ENCODE measurements around the gene EVI2A. TPM values are rescaled to one million over a fixed set of nuclear protein-coding genes. Genes with fewer than 3 reads are reported as not detected.

Gene EVI2A
- total RNA-seq, 6 experiments from 2014 or later = 0.26 to 5.5 (median 2.4) TPM

- WGBS (ENCODE audit: insufficient coverage, low coverage, low lambda C conversion rate, missing lambda C conversion rate) = 100% methylated on average over 1 of the region's 2 CpGs
- no peak for TF ChIP-seq CTCF (IDR thresholded peaks at IDR 0.05)
- Histone ChIP-seq H3K36me3 (no peaks in the 10 kb centered on the region), H3K9me3 (no peaks in the 10 kb centered on the region), H3K4me1 (no peaks in the 10 kb centered on the region), H3K27me3 (no peaks in the 10 kb centered on the region), H3K27ac (no peak overlapping the region), H3K4me3 (no peak overlapping the region)
- DNase-seq = no peak
- intact Hi-C loops (cut with DNase I) = no loop called here
- ATAC-seq = no peak
These were observed 25.3 kb downstream of the EVI2A start for GRCh38 chr17:31296142-31296541.

DNA sequence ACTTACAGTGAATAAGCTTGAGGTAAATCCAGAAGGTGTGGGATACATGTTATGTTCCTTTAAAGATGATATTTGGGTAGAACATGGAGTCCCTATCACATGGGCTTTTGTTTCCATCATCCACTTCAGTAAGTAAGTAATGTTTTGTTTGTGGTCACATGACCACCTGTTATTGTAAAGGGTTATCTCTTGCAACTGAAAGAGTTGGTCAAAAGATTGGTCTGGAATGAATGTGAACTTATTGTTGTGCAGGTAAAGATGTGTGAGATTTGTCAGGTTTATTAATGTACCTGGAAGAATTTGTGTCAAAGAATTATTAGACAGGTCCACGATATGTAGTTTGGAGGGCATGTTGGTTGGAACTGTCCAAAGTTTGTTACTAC, 25.9 kb downstream of the EVI2A start:
- intact Hi-C loops (cut with DNase I) = no loop called here

DNA sequence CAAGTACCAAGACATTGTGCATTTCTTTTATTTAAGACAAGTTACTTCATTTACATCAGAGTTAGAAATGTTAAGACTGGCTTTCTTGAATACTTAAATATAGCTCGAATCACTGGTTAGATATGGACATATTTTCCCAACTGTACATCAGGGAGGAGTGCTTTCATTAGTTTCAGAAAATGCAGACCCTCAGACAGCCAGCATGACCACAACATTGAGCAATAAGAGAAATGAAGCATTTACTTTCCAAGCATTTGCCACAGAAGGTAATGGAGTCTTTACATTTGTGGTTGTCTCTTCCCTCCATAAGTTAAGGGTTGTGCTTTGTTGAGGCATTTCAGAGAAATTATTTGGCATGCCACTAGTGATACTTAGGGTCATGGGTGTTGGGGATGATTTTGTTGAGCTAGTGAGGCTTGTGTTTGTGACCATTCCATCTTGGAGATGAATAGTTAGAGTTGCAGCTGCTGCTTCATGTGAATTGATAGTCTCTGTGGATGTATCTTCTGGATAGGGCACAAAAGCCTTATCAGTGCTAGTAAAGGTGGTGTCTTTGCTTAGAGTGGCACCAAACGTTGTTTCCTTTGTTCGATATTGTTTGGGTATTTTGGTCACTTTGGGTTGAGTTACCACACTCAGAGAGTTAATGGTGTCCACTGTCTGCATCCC, 26.5 kb downstream of the EVI2A start:
- intact Hi-C loops (cut with DNase I) = no loop called here
- ATAC-seq = no peak
- Histone ChIP-seq H3K9me3 (no peaks in the 10 kb centered on the region), H3K27ac (no peak overlapping the region), H3K4me1 (no peaks in the 10 kb centered on the region), H3K27me3 (no peaks in the 10 kb centered on the region), H3K4me3 (no peak overlapping the region), H3K36me3 (no peaks in the 10 kb centered on the region)
- no peak for DNase-seq
- TF ChIP-seq POLR2A (IDR thresholded peaks at IDR 0.05) (no peak), CTCF (IDR thresholded peaks at IDR 0.05) (no peak)
- WGBS (ENCODE audit: insufficient coverage, low coverage, low lambda C conversion rate, missing lambda C conversion rate) = 83% methylated on average over 3 of the region's 3 CpGs

More for the DNA sequence above, 25.9 kb downstream of the EVI2A start:
- DNase-seq = no peak
- ATAC-seq = no peak
- TF ChIP-seq CTCF (IDR thresholded peaks at IDR 0.05) (no peak), POLR2A (IDR thresholded peaks at IDR 0.05) (no peak)
- no peak overlapping the region for H3K27ac ChIP-seq
- 86% methylated on average over 1 of the region's 1 CpG for WGBS (ENCODE audit: insufficient coverage, low coverage, low lambda C conversion rate, missing lambda C conversion rate)
- no peaks in the 10 kb centered on the region for H3K27me3 ChIP-seq
- H3K4me1 ChIP-seq = no peaks in the 10 kb centered on the region
- no peaks in the 10 kb centered on the region for H3K9me3 ChIP-seq
- H3K36me3 ChIP-seq = no peaks in the 10 kb centered on the region
- H3K4me3 ChIP-seq = no peak overlapping the region

GRCh38 chr17:31294231-31294630, 27.2 kb downstream of the EVI2A start:
- intact Hi-C loops (cut with DNase I) = no loop called here
- Histone ChIP-seq H3K4me3 (no peak overlapping the region), H3K27me3 (no peaks in the 10 kb centered on the region), H3K9me3 (no peaks in the 10 kb centered on the region), H3K27ac (no peak overlapping the region), H3K4me1 (no peaks in the 10 kb centered on the region), H3K36me3 (no peaks in the 10 kb centered on the region)
- TF ChIP-seq CTCF (IDR thresholded peaks at IDR 0.05) = no peak
- no peak for TF ChIP-seq POLR2A (IDR thresholded peaks at IDR 0.05)
- 94% methylated on average over 3 of the region's 3 CpGs for WGBS (ENCODE audit: insufficient coverage, low coverage, low lambda C conversion rate, missing lambda C conversion rate)
- DNase-seq = no peak
- no peak for ATAC-seq

DNA sequence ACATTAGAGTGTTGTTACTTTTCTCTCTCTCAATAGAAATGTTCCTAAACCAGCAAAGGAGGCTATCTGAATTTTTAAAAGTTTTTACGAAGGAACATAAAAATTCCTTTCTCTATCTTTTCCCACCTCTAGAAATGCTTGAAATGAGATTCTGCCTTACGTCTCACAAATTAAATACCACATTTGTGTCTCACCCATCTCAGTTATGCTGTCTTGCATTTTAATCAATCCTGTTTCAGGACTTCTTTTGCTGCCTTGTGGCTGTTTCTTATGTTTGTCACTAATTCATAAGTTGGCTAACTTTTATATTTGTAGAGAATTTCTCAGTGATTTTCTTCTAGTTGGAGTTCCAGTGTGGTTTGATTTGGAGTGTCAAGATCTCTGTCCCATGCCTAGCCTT, 27.8 kb downstream of the EVI2A start:
- DNase-seq (no peak), ATAC-seq (no peak)
- Histone ChIP-seq H3K27ac (no peak overlapping the region), H3K4me3 (no peak overlapping the region), H3K27me3 (no peaks in the 10 kb centered on the region), H3K9me3 (no peaks in the 10 kb centered on the region), H3K36me3 (no peaks in the 10 kb centered on the region), H3K4me1 (no peaks in the 10 kb centered on the region)
- TF ChIP-seq POLR2A (IDR thresholded peaks at IDR 0.05) = no peak
- no peak for TF ChIP-seq CTCF (IDR thresholded peaks at IDR 0.05)
- WGBS (ENCODE audit: insufficient coverage, low coverage, low lambda C conversion rate, missing lambda C conversion rate) = 85% methylated on average over 2 of the region's 2 CpGs
- intact Hi-C loops (cut with DNase I) = no loop called here

All from right lobe of liver (tissue), 6 donors.